Esophagus muscularis mucosa (tissue), 4 donors: ENCODE data around the gene FAM25G.

Experiments used
- EP300 ChIP-seq: sonication (generic); formaldehyde crosslinking; IDR thresholded peaks from one replicate; pipeline ENCODE4 v1.6.1; 2017; ENCODE audit warnings: antibody characterized with exemption
- POLR2A ChIP-seq: fragments of 450-650 bp; IDR thresholded peaks from one replicate; pipeline ENCODE4 v1.6.1; 2017; ENCODE audit warnings: antibody characterized with exemption, moderate library complexity, mild to moderate bottlenecking, low read depth
- POLR2AphosphoS5 ChIP-seq, 2 donors: sonication (generic); formaldehyde crosslinking; IDR thresholded peaks; one replicate each; pipeline ENCODE4 v1.6.1; 2017; ENCODE audit warnings: antibody characterized with exemption in 2 of 2
- TF ChIP-seq, protein P1 (sequence below), 3 experiments: fragments of 200-600 bp in 2 of 3; fragments of 450-650 bp in 1 of 3; sonication (generic) in 2 of 3; IDR thresholded peaks; one replicate each; pipeline ENCODE4 v1.5.1; 2017 to 2019; ENCODE audit warnings: antibody characterized with exemption in 3 of 3, mild to moderate bottlenecking in 2 of 3, moderate library complexity in 1 of 3

DNA sequence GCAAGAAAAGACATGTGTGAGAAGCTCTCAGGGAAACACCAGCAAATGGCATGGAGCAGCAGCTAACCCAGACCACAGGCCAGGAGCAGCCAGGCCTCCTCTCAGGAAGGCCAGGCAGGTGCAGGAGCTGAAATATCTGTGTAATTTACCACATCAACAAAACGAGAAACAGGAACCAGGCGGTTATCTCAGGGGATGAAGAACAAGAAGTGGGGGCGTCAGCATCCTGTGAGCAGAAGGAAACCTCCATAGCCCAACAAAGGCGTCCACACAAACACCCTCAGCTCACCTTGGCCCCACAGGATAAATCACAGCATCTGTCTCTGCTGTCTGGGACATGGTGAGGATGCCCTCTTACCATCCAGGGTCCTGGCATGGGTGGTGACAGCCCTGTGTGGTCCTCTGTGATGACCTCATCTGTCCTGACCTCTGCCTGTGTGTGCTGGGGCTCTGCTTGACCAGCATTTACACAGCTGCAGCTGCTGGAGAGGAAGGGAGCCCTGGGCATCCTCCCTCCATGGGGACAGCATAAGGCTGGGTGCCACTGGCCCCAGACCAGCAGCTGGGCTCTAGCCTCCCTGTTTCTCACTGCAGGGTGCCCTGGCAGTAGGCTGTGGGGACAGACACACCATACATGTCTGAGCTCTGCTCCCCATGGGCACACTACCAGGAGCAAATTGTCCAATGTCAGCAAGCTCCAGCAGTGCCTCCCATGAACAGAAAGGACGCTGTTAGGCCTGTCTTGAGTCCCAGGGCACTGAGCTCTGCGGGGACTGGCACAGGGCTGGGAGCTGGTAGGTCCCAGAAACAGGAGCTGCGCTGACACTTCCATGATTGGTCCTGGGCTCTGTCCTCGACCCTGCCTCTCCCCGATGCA is 42.2 kb downstream of the FAM25G start:
- TF ChIP-seq, protein P1, sequence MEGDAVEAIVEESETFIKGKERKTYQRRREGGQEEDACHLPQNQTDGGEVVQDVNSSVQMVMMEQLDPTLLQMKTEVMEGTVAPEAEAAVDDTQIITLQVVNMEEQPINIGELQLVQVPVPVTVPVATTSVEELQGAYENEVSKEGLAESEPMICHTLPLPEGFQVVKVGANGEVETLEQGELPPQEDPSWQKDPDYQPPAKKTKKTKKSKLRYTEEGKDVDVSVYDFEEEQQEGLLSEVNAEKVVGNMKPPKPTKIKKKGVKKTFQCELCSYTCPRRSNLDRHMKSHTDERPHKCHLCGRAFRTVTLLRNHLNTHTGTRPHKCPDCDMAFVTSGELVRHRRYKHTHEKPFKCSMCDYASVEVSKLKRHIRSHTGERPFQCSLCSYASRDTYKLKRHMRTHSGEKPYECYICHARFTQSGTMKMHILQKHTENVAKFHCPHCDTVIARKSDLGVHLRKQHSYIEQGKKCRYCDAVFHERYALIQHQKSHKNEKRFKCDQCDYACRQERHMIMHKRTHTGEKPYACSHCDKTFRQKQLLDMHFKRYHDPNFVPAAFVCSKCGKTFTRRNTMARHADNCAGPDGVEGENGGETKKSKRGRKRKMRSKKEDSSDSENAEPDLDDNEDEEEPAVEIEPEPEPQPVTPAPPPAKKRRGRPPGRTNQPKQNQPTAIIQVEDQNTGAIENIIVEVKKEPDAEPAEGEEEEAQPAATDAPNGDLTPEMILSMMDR (IDR thresholded peaks at IDR 0.05), result no peak
- TF ChIP-seq POLR2A, result no peak
- no peak for TF ChIP-seq EP300
- TF ChIP-seq POLR2AphosphoS5 (IDR thresholded peaks at IDR 0.05), result no peak
